ENCODE results near the gene SLC22A12.
A peak's percentile ranks its signal among the peaks of the same experiment; 100 is the strongest.

SLC22A12 gene

GRCh38 chr11:64632237-64632636 is 41.2 kb downstream of the SLC22A12 start:
- Mint-ChIP-seq H3K4me1 (ENCODE audit: low read depth) (peaks cover 12% of the 10 kb centered on the region), H3K4me3 (no peak overlapping the region), H3K36me3 (peaks cover 3% of the 10 kb centered on the region), H3K9me3 (ENCODE audit: low read depth) (no peaks in the 10 kb centered on the region), H3K27me3 (peaks cover 8% of the 10 kb centered on the region), H3K27ac (no peak overlapping the region)

GRCh38 chr11:64632654-64633053 is 41.6 kb downstream of the SLC22A12 start:
- Mint-ChIP-seq H3K4me3 (no peak overlapping the region), H3K36me3 (peaks cover 3% of the 10 kb centered on the region), H3K9me3 (ENCODE audit: low read depth) (no peaks in the 10 kb centered on the region), H3K4me1 (ENCODE audit: low read depth) (peaks cover 12% of the 10 kb centered on the region), H3K27me3 (peaks cover 8% of the 10 kb centered on the region), H3K27ac (no peak overlapping the region)

DNA sequence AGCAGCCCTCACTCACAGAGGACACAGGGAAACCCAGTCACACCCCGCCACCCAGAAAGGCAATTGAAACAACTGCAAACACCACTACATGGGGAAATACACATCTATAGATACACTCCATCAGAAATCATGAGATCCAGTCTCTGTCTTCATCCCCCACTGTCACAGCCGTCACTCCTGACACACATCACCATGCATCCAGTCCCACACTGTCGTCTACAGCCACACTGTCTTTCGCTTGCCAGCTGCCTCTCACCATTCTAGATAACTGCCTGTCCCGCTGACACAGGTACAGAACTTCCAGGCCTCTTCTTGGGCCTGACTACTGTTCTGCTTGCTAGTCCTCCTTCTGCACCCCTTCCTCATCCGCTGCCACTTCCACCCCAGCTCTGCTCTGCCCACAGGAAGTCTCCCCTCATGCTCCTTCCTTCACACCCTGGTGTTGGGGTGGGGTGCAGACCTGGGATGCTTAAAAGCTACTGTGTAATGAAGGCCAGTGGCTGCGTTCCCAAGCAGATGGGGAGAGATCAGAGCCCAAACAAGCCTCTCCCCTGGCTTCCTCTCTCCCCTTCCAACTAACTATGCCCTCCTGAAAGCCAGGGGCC is 42.6 kb downstream of the SLC22A12 start:
- H3K4me1 Mint-ChIP-seq (ENCODE audit: low read depth): peaks cover 12% of the 10 kb centered on the region
- H3K4me3 Mint-ChIP-seq: no peak overlapping the region
- peaks cover 8% of the 10 kb centered on the region for H3K27me3 Mint-ChIP-seq
- H3K27ac Mint-ChIP-seq: peak overlapping the region; percentile 5
- H3K36me3 Mint-ChIP-seq: peaks cover 3% of the 10 kb centered on the region
- H3K9me3 Mint-ChIP-seq (ENCODE audit: low read depth): no peaks in the 10 kb centered on the region

- no peaks in the 10 kb centered on the region for H3K9me3 Mint-ChIP-seq (ENCODE audit: low read depth)
- no peak overlapping the region for H3K4me3 Mint-ChIP-seq
- H3K27me3 Mint-ChIP-seq: peaks cover 8% of the 10 kb centered on the region
- peaks cover 13% of the 10 kb centered on the region for H3K4me1 Mint-ChIP-seq (ENCODE audit: low read depth)
- H3K27ac Mint-ChIP-seq: no peak overlapping the region
- peaks cover 3% of the 10 kb centered on the region for H3K36me3 Mint-ChIP-seq
Observed at GRCh38 chr11:64637334-64638017, 46.5 kb downstream of the SLC22A12 start.

DNA sequence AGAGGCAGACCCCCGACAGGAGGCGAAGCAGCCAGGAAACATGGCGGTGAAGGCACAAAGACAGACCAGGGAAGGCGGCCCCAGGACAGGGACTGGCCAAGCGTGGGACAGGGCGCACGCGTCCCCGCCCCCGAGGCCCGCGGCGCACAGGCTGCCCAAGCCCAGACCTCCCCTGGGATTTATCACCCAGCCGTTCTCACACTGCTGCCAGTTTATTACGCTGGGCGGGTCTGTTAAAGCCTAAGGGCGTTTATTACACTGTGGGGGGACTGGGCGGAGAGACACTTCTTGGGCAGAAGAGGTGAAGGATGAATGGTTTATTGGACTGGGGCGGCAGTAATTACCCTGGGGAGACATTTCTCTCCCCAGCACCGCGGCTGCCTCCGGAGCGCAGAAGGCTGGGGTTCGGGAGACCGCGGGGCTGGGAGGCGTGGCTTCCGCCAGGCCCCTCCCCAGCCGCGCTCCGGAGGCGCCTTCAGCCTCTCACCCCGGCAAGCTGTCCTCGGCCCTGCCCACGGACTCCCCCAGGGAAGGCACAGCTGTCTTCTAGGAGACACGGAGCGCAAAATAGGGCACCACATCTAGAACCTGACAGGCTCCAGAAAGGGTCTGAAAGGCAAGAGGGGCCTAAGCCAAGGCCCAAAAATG is 47.1 kb downstream of the SLC22A12 start:
- H3K9me3 Mint-ChIP-seq (ENCODE audit: low read depth): no peaks in the 10 kb centered on the region
- H3K4me3 Mint-ChIP-seq: no peak overlapping the region
- H3K27ac Mint-ChIP-seq: no peak overlapping the region
- peaks cover 3% of the 10 kb centered on the region for H3K36me3 Mint-ChIP-seq
- H3K27me3 Mint-ChIP-seq: peaks cover 8% of the 10 kb centered on the region
- H3K4me1 Mint-ChIP-seq (ENCODE audit: low read depth): peaks cover 13% of the 10 kb centered on the region

DNA sequence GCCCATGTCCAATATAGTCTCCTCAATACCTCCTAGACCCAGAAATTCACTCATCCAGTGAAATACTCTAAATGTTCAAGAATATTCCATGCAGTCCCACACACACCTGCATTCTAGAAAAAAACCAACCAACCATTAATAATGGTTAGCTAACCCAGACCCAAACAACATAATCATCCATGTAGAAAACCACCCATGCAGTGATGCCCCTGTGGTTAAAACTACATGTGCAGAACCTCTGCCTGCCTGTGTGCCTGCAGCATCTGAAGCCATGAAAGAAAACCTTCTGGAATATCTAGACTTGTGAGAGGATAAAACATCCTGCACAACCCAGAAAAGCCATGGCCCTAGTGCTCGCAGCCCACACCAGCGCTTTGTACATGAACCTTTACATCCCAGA is 47.8 kb downstream of the SLC22A12 start:
- Mint-ChIP-seq H3K9me3 (ENCODE audit: low read depth) (no peaks in the 10 kb centered on the region), H3K36me3 (peaks cover 3% of the 10 kb centered on the region)

GRCh38 chr11:64639885-64640284 is 48.9 kb downstream of the SLC22A12 start:
- H3K27me3 Mint-ChIP-seq: peaks cover 13% of the 10 kb centered on the region
- peaks cover 3% of the 10 kb centered on the region for H3K36me3 Mint-ChIP-seq
- no peak overlapping the region for H3K27ac Mint-ChIP-seq
- H3K4me3 Mint-ChIP-seq: no peak overlapping the region
- no peaks in the 10 kb centered on the region for H3K9me3 Mint-ChIP-seq (ENCODE audit: low read depth)
- peaks cover 5% of the 10 kb centered on the region for H3K4me1 Mint-ChIP-seq (ENCODE audit: low read depth)

More for the DNA sequence above, 47.8 kb downstream of the SLC22A12 start:
- H3K27ac Mint-ChIP-seq: no peak overlapping the region
- peaks cover 8% of the 10 kb centered on the region for H3K4me1 Mint-ChIP-seq (ENCODE audit: low read depth)
- peaks cover 10% of the 10 kb centered on the region for H3K27me3 Mint-ChIP-seq
- no peak overlapping the region for H3K4me3 Mint-ChIP-seq

GRCh38 chr11:64641596-64642417 is 50.8 kb downstream of the SLC22A12 start:
- H3K36me3 Mint-ChIP-seq: no peaks in the 10 kb centered on the region
- no peaks in the 10 kb centered on the region for H3K9me3 Mint-ChIP-seq (ENCODE audit: low read depth)
- H3K4me3 Mint-ChIP-seq: no peak overlapping the region
- H3K27me3 Mint-ChIP-seq: peaks cover 9% of the 10 kb centered on the region
- H3K4me1 Mint-ChIP-seq (ENCODE audit: low read depth): peaks cover 5% of the 10 kb centered on the region
- H3K27ac Mint-ChIP-seq: no peak overlapping the region

DNA sequence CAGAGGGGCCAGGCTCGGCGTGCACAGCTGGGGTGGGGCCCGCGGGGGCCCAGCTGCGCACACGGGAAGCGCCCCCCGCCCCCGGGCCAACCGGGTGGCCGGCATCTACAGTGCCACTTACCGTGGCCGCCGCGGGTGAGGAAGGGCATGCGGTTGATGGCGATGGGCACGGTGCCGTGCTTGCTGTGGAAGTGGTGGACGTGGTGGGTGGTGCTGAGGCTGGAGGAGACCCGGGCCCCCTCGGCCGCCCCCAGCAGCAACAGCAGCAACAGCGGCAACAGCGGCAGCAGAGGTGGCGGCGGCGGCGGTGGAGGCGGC is 51.4 kb downstream of the SLC22A12 start:
- H3K9me3 Mint-ChIP-seq (ENCODE audit: low read depth): no peaks in the 10 kb centered on the region
- H3K4me3 Mint-ChIP-seq: no peak overlapping the region
- no peaks in the 10 kb centered on the region for H3K36me3 Mint-ChIP-seq
- peaks cover 5% of the 10 kb centered on the region for H3K4me1 Mint-ChIP-seq (ENCODE audit: low read depth)
- H3K27ac Mint-ChIP-seq: no peak overlapping the region
- peaks cover 11% of the 10 kb centered on the region for H3K27me3 Mint-ChIP-seq

DNA sequence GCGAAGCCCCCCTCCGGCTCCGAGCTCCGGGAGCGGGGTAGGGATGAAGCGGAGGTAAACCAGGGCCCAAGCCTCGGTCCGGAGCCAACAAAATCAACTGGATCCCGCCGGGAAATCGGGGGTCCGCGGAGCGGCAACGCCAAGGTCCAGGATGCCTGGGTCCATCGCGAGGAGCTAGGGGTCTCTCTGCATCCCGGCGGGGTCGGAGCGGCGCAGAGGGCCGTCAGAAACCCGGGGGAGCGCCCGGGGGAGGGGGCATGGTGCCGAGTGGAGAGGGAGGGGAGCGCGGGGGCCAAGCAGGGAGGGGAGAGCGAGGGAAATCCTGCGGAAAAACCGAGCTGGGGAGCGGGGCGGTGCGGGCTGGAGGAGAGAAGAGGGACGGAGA is 51.8 kb downstream of the SLC22A12 start:
- Mint-ChIP-seq H3K27ac (no peak overlapping the region), H3K36me3 (no peaks in the 10 kb centered on the region), H3K27me3 (peaks cover 11% of the 10 kb centered on the region)

GRCh38 chr11:64643256-64643881 is 52.3 kb downstream of the SLC22A12 start:
- H3K36me3 Mint-ChIP-seq: no peaks in the 10 kb centered on the region
- H3K27me3 Mint-ChIP-seq: peaks cover 11% of the 10 kb centered on the region
- H3K9me3 Mint-ChIP-seq (ENCODE audit: low read depth): no peaks in the 10 kb centered on the region
- peaks cover 5% of the 10 kb centered on the region for H3K4me1 Mint-ChIP-seq (ENCODE audit: low read depth)
- H3K27ac Mint-ChIP-seq: no peak overlapping the region
- no peak overlapping the region for H3K4me3 Mint-ChIP-seq

More for the DNA sequence above, 51.8 kb downstream of the SLC22A12 start:
- H3K4me3 Mint-ChIP-seq: no peak overlapping the region
- H3K9me3 Mint-ChIP-seq (ENCODE audit: low read depth): no peaks in the 10 kb centered on the region
- peaks cover 5% of the 10 kb centered on the region for H3K4me1 Mint-ChIP-seq (ENCODE audit: low read depth)

GRCh38 chr11:64643920-64644646 is 53.1 kb downstream of the SLC22A12 start:
- H3K36me3 Mint-ChIP-seq: no peaks in the 10 kb centered on the region
- H3K27ac Mint-ChIP-seq: no peak overlapping the region
- peaks cover 5% of the 10 kb centered on the region for H3K4me1 Mint-ChIP-seq (ENCODE audit: low read depth)
- H3K27me3 Mint-ChIP-seq: peaks cover 11% of the 10 kb centered on the region
- H3K4me3 Mint-ChIP-seq: peak overlapping the region; percentile 69
- H3K9me3 Mint-ChIP-seq (ENCODE audit: low read depth): no peaks in the 10 kb centered on the region

- H3K27me3 Mint-ChIP-seq: peaks cover 13% of the 10 kb centered on the region
- H3K9me3 Mint-ChIP-seq (ENCODE audit: low read depth): no peaks in the 10 kb centered on the region
- H3K4me1 Mint-ChIP-seq (ENCODE audit: low read depth): peaks cover 5% of the 10 kb centered on the region
- no peak overlapping the region for H3K27ac Mint-ChIP-seq
- H3K4me3 Mint-ChIP-seq: no peak overlapping the region
- H3K36me3 Mint-ChIP-seq: no peaks in the 10 kb centered on the region
Observed at GRCh38 chr11:64644647-64645275, 53.7 kb downstream of the SLC22A12 start.

All from activated naive CD8-positive, alpha-beta T cell (primary cell).